Smooth muscle cell of bladder (primary cell): ENCODE results near the gene L2HGDH. TPM values are rescaled to one million over a fixed set of nuclear protein-coding genes. Genes with fewer than 3 reads are reported as not detected.

Source experiments
- total RNA-seq: library from RNA; depleted of rRNA; stranded (reverse); fragments of >200 nt; gene quantifications from 2 replicates; pipeline ENCODE4 v1.2.3, GENCODE V29; 2014

L2HGDH gene
- 2.7 and 3.9 TPM in 2 replicates for total RNA-seq

GRCh38 chr14:50311972-50312733, at the start of gene L2HGDH, which contains the start of gene DMAC2L:
TSS of gene L2HGDH (minus strand) at chr14:50312229. CDS start at chr14:50312150, 79 bp downstream.
TSS of gene DMAC2L (plus strand) at chr14:50312324. CDS start at chr14:50321488, 9,164 bp downstream.

GRCh38 chr14:50231475-50232275, 80.4 kb downstream of the L2HGDH start, which contains the start of gene SOS2:
TSS of gene SOS2 (minus strand) at chr14:50231578. CDS start at chr14:50231283, 295 bp downstream.

Other genes starting within 250 kb of the L2HGDH start
- gene VCPKMT, start 195.7 kb downstream of the L2HGDH start, total RNA-seq, result 3.4 and 3.7 TPM in 2 replicates
- gene SOS2, start 80.7 kb downstream of the L2HGDH start, total RNA-seq, result 15.4 and 15.6 TPM in 2 replicates
- gene DMAC2L, start 95 bp upstream of the L2HGDH start, total RNA-seq, result 3.1 and 5.3 TPM in 2 replicates
- gene CDKL1, start 84.7 kb upstream of the L2HGDH start, total RNA-seq, result 7.1 and 9.4 TPM in 2 replicates
- gene MAP4K5, start 220.3 kb upstream of the L2HGDH start, total RNA-seq, result 25.0 and 35.3 TPM in 2 replicates
- 3.0 and 7.0 TPM in 2 replicates for gene ATL1, start 247.9 kb upstream of the L2HGDH start, total RNA-seq